Measurements from ENCODE around the gene SORCS2.

The SORCS2 gene

GRCh38 chr4:7457201-7458065 lies 265.1 kb downstream of the SORCS2 start:
- no peak for DNase-seq (ENCODE audit: insufficient read length, low spot score)
- FAIRE-seq: no peak

- DNase-seq (ENCODE audit: insufficient read length, low spot score) (no peak), FAIRE-seq (no peak)
These were observed 265.7 kb downstream of the SORCS2 start for GRCh38 chr4:7458066-7458425.

- no peak for DNase-seq (ENCODE audit: insufficient read length, low spot score)
- FAIRE-seq: no peak
These were observed 266.1 kb downstream of the SORCS2 start for GRCh38 chr4:7458477-7458876.

- no peak for DNase-seq (ENCODE audit: insufficient read length, low spot score)
- FAIRE-seq: no peak
These were observed 267.1 kb downstream of the SORCS2 start for GRCh38 chr4:7459471-7459870.

GRCh38 chr4:7460566-7460965 lies 268.2 kb downstream of the SORCS2 start:
- FAIRE-seq: no peak
- no peak for DNase-seq (ENCODE audit: insufficient read length, low spot score)

GRCh38 chr4:7461230-7461629 lies 268.9 kb downstream of the SORCS2 start:
- FAIRE-seq (no peak), DNase-seq (ENCODE audit: insufficient read length, low spot score) (no peak)

- FAIRE-seq (no peak), DNase-seq (ENCODE audit: insufficient read length, low spot score) (peak; percentile 41)
These were observed 270.2 kb downstream of the SORCS2 start for GRCh38 chr4:7462509-7462971.

- FAIRE-seq: no peak
These were observed 271.4 kb downstream of the SORCS2 start for GRCh38 chr4:7463566-7464258.

GRCh38 chr4:7464259-7464655 lies 271.9 kb downstream of the SORCS2 start:
- FAIRE-seq: no peak

More at GRCh38 chr4:7463566-7464258, 271.4 kb downstream of the SORCS2 start:
- DNase-seq (ENCODE audit: insufficient read length, low spot score): no peak

GRCh38 chr4:7465017-7465416 lies 272.7 kb downstream of the SORCS2 start:
- no peak for FAIRE-seq
- no peak for DNase-seq (ENCODE audit: insufficient read length, low spot score)

More at GRCh38 chr4:7464259-7464655, 271.9 kb downstream of the SORCS2 start:
- DNase-seq (ENCODE audit: insufficient read length, low spot score): no peak

GRCh38 chr4:7466215-7466614 lies 273.9 kb downstream of the SORCS2 start:
- DNase-seq (ENCODE audit: insufficient read length, low spot score) (no peak), FAIRE-seq (no peak)

- FAIRE-seq: no peak
- no peak for DNase-seq (ENCODE audit: insufficient read length, low spot score)
These were observed 274.6 kb downstream of the SORCS2 start for GRCh38 chr4:7466904-7467303.

GRCh38 chr4:7467471-7467870 lies 275.1 kb downstream of the SORCS2 start:
- no peak for FAIRE-seq
- DNase-seq (ENCODE audit: insufficient read length, low spot score): no peak

GRCh38 chr4:7469023-7469422 lies 276.7 kb downstream of the SORCS2 start:
- FAIRE-seq (peak; percentile 65), DNase-seq (ENCODE audit: insufficient read length, low spot score) (no peak)

- FAIRE-seq (no peak), DNase-seq (ENCODE audit: insufficient read length, low spot score) (no peak)
These were observed 277.8 kb downstream of the SORCS2 start for GRCh38 chr4:7470111-7470510.

GRCh38 chr4:7470522-7471128 lies 278.3 kb downstream of the SORCS2 start:
- DNase-seq (ENCODE audit: insufficient read length, low spot score) (no peak), FAIRE-seq (no peak)

GRCh38 chr4:7472442-7473013 lies 280.2 kb downstream of the SORCS2 start:
- DNase-seq (ENCODE audit: insufficient read length, low spot score): no peak
- FAIRE-seq: no peak

- DNase-seq (ENCODE audit: insufficient read length, low spot score) (no peak), FAIRE-seq (no peak)
These were observed 280.7 kb downstream of the SORCS2 start for GRCh38 chr4:7473081-7473480.

GRCh38 chr4:7474320-7474719 lies 282.0 kb downstream of the SORCS2 start:
- FAIRE-seq: no peak
- no peak for DNase-seq (ENCODE audit: insufficient read length, low spot score)

- DNase-seq (ENCODE audit: insufficient read length, low spot score): no peak
- FAIRE-seq: no peak
These were observed 282.9 kb downstream of the SORCS2 start for GRCh38 chr4:7475207-7475606.

GRCh38 chr4:7476820-7477219 lies 284.5 kb downstream of the SORCS2 start:
- FAIRE-seq (no peak), DNase-seq (ENCODE audit: insufficient read length, low spot score) (no peak)
